ENCODE data around the gene CCDC178.
"Not testable (repeated sequence)": the region's sequence is repeated elsewhere in the genome, so short reads cannot be mapped to it uniquely, and the experiment has no call there.

CCDC178 gene, protein sequence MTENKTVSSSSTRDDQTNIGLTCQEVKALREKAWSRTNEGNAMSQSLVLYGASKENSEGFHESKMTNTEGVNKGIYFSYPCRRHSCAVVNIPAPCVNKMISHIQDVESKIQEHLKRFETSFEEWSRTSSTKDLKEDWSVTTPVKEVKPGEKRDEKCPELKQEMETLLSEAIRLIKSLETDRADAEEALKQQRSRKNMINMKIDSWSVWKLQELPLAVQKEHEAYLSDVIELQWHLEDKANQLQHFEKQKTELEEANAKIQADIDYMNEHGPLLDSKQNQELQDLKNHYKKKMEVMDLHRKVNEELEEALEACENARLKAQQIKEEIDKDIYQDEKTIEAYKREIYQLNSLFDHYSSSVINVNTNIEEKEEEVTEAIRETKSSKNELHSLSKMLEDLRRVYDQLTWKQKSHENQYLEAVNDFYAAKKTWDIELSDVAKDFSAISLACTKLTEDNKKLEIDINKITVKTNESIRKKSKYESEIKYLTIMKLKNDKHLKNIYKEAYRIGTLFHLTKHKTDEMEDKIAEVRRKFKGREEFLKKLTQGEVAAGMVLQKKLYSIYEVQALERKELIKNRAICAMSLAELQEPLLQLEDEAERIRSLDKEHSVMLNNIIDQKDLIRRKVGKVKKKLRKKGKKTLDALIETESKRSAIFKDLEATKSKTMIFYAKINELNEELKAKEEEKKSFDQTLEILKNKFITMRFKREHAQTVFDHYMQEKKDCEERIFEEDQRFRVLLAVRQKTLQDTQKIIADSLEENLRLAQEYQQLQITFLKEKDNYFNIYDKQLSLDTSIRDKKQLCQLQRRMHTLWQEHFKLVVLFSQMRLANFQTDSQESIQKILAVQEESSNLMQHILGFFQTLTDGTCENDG

DNA sequence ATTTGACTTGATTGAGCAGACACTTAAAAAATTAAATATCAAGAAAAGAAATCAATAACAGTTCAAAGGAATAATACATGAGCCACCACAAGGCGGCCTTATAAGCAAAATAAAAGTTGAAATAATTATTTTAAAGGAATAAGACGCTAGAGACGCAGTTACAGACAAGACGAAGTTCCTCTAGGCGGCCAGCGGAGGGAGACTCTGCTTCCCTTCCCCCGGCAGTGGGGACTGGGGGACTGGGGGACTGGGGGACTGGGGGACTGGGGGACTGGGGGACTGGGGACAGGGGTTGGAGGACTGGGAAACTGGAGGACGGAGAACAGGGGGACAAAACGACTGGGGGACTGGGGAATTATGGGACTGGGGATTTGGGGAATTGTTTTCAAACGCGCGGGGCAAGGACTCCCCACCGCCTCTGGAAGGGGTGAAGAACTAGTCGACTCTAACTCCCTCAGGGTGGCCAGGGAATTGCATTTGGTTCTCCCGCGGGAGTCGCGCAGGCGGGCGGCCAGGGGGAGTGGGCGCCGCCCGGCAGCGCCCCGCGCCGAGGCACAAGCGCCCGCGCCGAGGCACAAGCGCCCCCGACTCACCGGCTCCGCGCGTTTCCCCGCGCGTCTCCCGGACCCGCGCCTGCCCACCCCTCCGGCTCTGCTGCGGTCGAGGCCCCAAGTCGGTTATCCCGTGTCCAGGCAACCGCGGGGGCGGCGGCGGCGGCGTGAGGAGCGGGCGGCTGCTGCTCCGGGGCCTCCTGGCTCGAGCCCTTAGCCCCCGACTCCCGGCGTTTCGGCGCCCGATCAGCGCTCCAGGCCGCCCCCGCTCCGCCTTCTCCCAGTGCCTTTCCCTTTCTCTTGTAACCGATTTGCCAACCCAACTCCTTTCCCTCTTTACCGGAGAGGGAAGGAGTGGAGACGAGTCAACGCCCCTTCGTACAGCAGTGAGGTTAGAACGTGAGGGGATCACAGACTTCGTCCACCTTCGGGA lies at the start of gene CCDC178:
TSS of gene CCDC178 (minus strand) at position 662 of the 984 bp plus-strand sequence. CDS start 28,633 bp downstream, outside the sequence.
- DNase-seq (ENCODE audit: low read depth in 2 of 2) = no peak

DNA sequence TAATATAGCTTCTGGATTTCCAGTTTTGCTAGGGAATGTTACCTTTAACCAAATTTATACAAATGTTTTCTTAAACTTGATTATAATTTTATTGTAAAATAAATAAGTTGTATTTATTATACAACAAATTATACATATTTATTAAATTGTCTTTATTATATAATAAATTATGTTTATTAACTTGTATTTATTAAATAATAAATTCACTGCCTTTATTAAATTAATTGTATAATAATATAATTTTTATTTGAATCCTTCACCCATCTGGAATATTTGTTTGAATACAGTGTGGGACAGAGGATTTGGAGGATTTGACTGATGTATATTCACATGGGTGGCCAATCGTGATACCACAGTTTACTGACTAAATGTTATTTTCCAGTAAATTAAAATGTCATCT lies 43.4 kb upstream of the CCDC178 start:
- DNase-seq (ENCODE audit: low read depth in 2 of 2) = no peak

DNA sequence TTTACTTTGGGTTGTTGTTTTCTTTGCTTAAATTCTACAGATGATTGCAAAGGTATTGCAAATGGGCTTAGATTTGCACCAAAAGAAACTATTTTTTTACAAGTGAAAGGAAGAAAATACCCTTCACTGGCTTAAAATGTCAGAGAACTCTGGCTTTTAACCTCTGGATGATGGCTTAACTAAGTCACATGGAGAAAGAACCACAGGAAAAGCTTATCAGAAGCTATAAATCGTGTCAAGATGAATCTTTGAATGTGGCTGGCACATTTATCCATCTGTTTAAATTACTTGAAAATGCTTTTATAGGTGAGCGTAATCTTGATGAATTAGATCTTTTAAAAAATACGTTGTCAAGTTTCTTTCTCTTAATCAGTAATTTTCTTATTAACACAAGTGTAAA lies 32.0 kb upstream of the CCDC178 start:
- DNase-seq (ENCODE audit: low read depth in 2 of 2) = no peak

DNA sequence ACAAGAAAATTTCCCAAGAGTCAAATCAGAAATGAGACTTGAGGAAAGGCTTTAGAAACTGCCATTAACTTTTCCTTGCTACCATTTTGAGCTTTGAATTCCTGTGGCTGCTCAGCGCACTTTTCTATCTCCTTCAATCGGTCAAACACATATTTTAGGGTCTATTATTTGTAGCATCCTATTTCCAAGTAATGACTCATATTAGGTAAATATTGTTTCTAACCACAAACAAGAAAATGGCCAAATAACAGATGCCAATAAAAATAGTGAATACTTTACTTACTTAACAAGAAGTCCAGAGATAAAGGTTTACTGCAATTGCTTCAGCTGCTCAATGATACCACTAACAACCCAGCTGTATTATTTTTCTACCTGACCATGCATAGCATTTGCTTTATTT lies 29.7 kb upstream of the CCDC178 start:
- DNase-seq (ENCODE audit: low read depth in 2 of 2) = no peak

DNA sequence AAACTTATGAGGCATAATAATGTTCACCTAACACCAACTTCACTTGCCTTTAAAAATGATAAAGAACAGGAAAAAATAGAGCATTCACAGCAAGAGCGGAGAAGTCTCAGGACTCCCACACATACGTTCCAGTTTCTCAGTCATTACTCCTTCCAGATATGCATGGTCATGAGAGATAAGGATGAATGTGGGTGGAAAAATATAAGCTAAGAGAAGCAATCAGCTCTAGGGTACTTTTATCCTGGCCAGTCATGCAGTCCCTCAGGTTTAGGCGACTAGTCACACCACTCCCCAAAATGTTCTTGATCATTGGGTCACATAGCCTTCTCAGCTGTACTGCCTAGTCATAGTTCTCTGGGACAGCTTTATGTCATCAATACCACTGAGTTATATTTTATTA lies 29.2 kb upstream of the CCDC178 start:
- no peak for DNase-seq (ENCODE audit: low read depth in 2 of 2)

DNA sequence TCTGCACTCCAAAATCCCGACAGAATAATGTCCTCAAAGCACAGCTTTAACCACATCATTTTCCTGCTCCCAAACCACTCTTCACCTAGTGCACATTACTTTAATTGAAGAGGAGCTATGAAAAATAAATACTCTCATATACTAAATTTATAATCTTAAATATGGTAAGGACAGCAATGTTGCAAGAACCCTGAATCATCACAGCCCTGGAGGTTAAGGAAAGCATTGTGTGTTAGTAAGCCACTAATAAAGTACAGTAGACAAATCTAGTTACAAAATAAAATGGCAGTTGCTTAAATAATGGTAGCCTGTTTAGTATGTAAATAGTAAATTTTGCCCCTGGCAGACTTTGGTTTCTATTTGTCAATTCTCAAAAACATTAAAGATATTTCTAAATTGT lies 27.0 kb upstream of the CCDC178 start:
- DNase-seq (ENCODE audit: low read depth in 2 of 2) = no peak

DNA sequence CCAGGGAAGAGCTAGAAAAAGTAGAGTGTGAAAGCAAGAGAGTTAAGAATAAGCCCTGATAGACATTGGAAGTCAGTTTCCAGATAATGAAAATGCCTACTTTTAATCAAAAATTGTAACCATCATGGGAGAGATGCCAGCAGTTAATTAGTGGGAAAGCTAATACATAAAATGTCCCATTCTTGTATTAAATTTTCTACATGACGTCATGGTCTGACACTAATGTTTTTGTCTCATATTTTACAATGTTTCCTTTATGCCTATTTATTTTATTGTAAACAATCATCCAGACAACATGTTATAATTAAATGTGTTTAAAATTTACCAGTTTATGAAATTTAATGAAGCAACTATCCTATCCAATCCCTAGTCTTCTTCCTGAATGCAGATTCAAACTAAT lies 26.3 kb upstream of the CCDC178 start:
- DNase-seq (ENCODE audit: low read depth in 2 of 2) = no peak

DNA sequence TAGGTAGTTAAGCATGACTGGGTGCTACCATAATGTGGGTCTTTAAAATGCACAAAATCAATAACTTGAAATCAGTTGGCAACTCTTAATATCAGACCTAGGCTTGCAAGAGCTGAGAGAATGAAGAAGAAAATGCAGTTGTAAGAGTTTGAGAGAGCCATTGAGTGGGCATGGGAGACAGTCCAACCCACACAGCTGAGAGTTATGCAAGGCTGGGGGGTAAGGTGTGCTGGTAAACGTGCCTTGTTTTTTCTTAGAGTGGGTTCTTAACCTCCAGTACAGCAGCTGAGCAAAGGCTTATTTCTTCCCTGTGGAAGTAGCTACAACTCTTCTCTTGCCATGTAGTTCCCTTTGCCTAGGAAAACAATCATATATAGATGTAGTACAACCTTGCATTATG lies 20.2 kb upstream of the CCDC178 start:
- DNase-seq (ENCODE audit: low read depth in 2 of 2) = no peak

DNA sequence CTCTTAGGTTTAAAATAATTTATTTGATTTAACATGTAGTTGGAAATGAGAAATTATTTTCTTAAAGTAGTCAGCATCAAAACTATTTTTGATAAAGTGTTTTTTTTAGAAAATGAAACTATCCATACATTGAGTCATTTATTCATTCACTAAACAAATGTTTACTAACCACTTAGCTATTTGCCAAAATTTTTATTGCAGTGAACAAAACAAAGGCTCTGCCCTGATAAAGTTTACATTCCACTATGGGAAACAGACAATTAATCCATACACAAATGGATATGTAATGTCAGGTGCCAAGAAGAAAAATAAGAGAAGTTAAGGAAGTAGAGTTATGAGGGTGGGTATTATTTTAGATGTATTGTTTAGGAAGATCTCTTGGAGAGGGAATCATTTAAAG lies 19.1 kb upstream of the CCDC178 start:
- DNase-seq (ENCODE audit: low read depth in 2 of 2) = no peak

DNA sequence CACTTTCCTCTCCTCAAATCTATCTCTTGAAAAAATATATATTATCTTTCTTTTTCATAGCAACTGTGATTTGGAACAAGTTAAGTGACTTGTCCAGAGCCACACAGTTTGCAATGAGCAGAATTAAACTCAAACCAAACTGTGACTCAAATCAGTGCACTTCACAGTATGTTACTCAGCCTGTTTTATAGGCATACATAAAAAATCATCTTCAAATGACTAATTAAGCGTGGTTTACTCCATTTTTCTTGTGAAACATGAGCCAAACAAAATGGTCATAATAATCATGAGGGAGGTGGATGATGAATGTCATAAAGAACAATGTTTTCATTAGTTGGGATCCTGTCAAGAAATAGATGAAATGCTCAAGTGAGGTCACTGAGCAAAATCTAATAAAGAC lies 6.1 kb upstream of the CCDC178 start:
- DNase-seq (ENCODE audit: low read depth in 2 of 2) = no peak

DNA sequence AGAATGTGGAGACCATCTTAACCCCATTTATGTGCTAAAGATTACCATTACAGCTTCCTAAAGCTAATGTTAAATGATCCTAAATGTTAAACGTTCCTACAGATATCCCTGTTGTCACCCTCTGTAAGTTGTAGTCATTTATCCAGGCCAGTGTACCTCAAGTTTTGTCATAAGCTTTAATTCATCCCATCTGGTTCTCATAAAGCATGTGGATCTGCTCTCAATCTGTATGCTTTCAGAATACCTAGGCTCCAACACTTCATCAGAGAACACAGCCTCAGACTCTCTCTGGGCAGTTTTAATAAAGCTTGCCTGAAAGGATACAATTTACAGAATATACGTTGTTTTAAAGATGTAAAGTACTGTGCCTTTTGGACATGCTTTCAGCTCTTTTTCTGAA lies 4.2 kb upstream of the CCDC178 start:
- no peak for DNase-seq (ENCODE audit: low read depth in 2 of 2)

DNA sequence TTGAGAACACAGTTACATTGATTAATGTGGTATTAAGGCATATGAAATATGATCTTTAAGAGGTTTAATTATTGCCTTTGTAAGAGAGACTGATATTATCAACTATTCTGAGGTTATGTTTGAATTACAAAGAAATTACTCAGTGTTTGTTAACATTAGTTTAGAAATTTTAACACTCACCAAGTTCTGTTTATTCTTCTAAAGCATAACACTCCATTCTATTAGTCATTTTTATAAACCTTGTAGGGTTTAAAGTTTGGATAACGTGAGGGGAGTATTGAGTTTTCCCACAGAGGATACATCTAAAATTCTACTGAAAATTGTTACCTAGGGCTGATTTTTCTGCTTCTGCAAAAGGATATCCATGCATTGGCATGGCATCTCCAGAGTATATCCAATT lies 7.7 kb downstream of the CCDC178 start:
- no peak for DNase-seq (ENCODE audit: low read depth in 2 of 2)

DNA sequence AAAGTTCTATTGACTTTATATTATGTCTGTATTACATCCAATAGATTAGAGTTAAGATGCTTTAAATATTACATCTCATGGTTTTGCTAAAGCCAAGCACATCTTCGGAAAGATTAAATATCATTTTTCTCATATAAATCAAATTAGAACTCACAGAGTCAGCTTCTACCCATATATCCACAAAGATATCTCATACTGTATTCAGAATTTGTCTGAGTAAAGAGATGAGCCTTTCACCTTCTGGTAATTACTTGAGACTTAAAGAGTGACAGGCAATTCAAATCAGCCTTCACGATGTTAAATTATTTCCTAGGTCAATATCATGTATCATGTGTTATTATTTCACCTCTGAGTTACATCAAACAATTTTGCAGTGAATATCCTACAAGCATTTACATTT lies 13.0 kb downstream of the CCDC178 start:
- DNase-seq (ENCODE audit: low read depth in 2 of 2) = no peak

DNA sequence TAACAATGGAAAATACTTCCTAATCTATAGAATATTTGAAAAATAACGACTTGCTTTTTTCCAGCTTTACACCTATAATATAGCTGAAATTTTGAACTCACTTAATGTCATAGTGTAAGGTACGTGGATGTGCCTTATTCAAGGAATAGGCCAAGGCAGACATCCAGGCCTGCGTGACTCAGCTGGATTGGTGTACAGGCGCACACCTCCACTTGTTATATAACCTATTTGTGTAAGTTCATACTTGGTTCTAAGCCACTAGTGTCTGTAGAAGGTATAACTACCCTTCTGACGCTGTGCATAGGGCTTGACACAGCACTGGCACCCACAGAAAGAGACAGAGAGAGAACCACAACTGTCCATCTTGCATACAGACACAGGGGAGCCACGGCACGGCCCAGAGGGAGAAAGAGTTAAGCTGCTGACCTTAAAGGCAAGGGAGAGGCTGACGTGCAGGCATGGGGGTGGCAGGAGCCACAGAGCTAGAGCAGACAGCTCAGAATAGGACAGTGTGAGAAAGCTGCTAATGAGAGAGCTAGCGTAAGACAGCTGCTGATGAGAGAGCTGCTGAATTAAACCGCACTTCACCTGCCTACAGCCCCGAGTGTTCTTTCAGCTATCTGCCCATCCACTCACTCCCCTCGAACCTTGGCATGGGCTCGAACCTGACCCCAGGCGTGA lies 16.1 kb downstream of the CCDC178 start:
- DNase-seq (ENCODE audit: low read depth in 2 of 2) = no peak

DNA sequence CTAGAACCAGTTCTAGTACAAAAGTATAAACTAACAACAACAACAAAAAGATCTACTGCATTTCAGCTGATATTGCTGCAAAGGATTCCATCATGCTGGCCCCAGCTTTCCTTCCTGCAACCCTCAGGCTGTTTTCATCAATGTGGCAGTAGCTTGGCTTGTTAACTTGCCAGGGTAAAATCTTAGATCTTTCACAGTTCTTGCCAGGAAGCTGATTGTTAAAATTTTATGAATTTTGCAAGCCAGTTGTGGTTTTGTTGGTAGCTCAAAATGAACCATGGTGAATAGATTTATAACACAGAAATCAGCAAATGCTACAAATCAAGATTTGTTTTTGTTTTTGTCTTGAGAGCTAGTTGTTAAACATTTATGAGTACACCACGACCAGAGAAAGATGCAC lies 19.3 kb downstream of the CCDC178 start:
- no peak for DNase-seq (ENCODE audit: low read depth in 2 of 2)

DNA sequence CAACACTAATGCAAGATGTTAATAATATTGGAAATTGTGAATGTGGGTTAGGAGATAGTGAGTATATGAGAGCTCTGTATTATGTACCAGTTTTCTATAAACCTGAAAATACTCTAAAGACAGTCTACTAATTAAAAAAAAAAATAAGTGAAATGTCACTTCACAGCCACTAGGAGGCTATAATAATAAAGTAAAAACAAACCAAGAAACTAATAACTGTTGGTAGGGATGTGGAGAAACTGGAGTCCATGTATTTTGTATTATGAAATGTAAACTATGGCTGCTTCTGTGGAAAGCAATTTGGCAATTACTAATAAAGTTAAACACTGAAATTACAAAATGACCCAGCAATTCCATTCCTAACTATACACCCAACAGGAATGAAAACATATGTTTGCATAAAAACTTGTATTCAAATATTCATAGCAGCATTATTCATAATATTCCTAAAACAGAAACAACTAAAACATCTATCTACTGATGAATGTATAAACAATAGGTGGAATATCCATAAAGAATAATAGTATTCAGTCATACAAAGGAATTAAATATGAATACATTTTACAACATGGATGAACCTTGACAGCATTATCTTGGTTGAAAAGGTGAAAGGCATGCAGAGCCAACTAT lies 36.2 kb downstream of the CCDC178 start:
- no peak for DNase-seq (ENCODE audit: low read depth in 2 of 2)

DNA sequence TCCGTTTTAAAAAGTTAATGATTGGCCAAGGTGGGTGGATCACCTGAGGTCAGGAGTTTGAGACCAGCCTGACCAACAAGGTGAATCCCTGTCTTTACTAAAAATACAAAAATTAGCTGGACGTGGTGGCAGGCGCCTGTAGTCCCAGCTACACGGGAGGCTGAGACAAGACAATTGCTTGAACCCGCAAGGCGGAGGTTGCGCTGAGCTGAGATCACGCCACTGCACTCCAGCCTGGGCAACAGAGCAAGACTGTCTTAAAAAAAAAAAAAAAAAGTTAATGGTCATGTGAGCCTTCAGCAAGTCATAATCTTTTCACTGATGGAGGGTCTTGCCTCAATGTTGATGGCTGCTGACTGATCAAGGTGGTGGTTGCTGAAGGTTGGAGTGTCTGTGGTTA lies 41.6 kb downstream of the CCDC178 start:
- not testable (repeated sequence) for DNase-seq (ENCODE audit: low read depth in 2 of 2)

DNA sequence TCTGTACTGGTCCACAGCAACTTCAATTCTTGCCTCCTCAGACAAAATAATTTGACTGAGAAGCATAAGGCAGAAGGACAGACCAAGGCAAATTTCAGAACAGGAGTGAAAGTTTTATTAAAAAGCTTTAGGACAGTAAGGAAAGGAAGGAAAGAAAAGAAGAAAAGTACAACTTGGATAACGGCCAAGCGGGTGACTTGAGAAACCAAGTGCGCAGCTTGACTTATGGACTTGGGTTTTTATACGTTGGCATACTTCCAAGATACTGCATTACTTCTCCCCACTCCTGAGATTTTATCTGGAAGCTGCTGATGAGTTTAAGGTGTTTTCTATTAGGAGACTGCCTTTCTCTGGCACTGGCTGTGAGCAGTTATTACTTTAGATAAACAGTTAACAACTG lies 64.7 kb downstream of the CCDC178 start:
- no peak for DNase-seq (ENCODE audit: low read depth in 2 of 2)

DNA sequence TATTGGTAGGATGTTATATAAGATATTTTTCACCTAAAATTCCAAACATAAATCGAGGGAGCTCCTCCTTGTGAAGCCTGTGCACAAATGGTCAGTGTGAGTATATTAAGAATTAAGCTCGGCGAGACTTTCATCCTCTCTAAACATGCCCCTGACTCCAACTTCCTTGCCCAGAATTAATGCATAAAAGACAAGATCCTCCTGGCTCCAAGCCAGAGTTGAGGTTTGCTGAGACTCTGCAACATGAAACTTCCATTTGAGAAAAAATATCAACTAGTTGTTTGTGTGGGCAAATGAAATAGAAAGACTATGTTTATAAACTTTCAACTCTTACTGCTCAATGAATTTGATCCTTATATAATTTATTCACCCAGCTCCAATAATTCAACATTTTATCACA lies 68.1 kb downstream of the CCDC178 start:
- no peak for DNase-seq (ENCODE audit: low read depth in 2 of 2)

DNA sequence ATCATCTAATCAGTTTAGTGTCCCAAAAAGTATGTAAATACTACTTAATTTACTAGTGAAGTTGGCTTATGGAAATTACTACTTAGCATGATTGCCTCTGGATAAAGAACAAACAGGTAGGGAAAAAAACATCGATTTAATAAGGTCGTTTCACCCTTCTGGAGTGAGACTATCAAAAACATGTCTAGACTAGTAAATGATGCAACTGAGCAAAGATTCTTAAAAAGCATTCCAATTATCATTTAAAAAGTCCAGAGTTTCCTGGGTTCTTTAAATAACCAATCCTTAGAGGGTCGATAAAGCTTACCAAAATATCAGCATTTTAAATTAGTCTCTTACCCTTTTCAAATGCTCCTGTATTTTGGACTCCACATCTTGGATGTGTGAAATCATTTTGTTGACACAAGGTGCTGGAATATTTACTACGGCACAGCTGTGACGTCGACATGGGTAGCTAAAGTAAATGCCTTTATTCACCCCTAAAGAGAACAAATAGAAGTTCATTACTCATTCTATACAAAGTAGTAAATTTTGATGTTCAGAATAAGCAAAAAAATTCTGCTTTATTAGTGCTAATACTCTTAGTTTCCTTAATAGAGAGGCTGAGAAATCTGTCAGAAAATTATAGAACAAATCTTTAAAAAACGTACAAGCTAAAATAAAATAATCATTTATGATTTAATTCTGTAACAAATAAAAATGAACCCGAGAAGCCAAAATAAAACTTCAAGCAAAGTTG lies 70.6 kb downstream of the CCDC178 start:
- no peak for DNase-seq (ENCODE audit: low read depth in 2 of 2)
